Activated CD4-positive, alpha-beta T cell treated with anti-CD3 and anti-CD28 coated beads, Interleukin-2, Interleukin-6, amounts not matched to agents 100 ng/mL and 50 ng/mL, durations not matched to agents 16 hours and 8 hours (primary cell): ENCODE results near the gene PPM1L.

ENCODE experiments used
- DNase-seq: peaks from one replicate; pipeline ENCODE4 v3.0.0-alpha.2; 2020

The PPM1L gene

DNA sequence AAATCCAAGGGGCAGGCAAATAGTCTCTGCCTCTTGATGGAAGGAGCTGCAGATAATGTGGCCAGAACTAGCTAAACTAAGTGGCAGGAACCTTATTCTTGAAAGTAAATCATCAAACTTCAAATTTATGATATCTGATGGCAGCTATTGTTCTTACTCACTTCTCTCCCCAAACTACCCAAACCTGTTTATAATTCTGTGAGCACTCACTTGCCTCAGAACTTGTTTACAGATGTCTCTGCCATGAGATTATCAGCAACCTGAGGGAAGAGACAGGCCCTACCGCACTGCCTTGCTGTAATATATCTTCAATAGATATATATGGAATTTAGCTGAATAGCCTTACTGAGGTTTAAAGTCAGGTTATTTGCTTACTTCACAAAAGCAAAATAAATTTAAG is 351.3 kb downstream of the PPM1L start:
- DNase-seq, result no peak

DNA sequence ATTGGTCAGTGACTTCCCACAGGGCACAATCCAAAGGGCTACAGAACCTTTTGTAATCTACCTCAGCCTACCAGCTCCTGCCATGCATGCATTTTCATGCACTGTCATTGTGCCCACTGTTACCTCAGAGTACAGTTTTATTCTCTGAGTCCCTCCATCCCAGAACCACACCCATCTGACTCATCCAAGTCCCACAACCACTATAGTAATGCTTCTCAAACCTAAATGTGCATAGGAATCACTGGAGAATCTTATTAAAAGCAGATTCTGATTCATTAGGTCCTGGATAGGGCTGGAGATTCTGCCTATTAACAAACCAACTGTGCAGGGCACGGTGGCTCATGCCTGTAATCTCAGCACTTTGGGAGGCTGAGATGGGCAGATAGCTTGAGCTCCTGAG is 352.8 kb downstream of the PPM1L start:
- no peak for DNase-seq

DNA sequence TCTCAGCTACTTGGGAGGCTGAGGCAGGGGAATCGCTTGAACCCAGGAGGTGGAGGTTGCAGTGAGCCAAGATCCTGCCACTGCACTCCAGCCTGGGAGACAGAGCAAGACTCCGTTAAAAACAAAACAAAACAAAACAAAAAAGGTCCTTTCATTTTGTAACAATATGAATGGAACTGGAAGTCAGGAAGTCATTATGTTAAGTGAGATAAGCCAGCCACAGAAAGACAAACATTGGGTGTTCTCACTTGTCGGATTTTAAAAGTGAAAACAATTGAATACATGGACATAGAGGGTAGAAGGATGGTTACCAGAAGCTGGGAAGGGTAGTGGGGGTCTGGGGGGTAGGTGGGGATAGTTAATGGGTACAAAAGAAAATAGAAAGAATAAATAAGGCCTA is 361.6 kb downstream of the PPM1L start:
- no peak for DNase-seq

DNA sequence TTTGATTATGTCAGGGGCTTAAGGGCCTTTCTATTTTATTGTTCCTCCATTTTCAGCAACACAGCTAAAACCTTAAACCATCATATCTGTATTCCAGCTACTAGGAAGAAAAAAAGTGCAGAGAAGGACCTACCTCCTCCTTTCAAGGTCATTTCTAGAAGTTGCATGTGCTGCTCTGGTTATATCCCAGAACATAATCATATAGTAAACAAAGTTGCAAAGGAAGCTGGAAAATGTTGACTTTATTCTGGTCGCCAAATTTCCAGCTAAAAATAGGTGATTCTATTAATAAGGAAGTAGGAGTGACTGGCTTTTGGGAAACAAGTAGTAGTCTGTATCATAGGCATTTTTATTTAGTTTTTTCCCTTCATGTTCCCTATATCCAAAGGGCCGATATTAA is 370.5 kb downstream of the PPM1L start:
- DNase-seq, result no peak
